Spleen (tissue), 7 donors: ENCODE results near the gene BRF1.

Source experiments
- CTCF ChIP-seq, 11 experiments: fragments of 200-600 bp in 7 of 11; fragments of 450-650 bp in 4 of 11; sonication (generic) in 4 of 11; IDR thresholded peaks in 8 of 11; conservative IDR thresholded peaks in 3 of 11; 1 replicate in 7 of 11; 2 replicates in 4 of 11; pipeline versions ENCODE4 v1.4.0 to v1.8.0; 2016 to 2021; ENCODE audit warnings: antibody characterized with exemption in 11 of 11, inconsistent platforms in 4 of 11, mild to moderate bottlenecking in 1 of 11
- POLR2A ChIP-seq, 3 donors: fragments of 450-650 bp; IDR thresholded peaks; one replicate each; pipeline ENCODE4 v1.5.1; 2017; ENCODE audit warnings: antibody characterized with exemption in 3 of 3, mild to moderate bottlenecking in 1 of 3
- donor health status: DM: no; HTN: no; CAD: no; lungs with moderate emphysema.
- donor health status: DM: no; HTN: no; CAD: no.
- donor health status: DM: no; HTN: no; CAD: no.

DNA sequence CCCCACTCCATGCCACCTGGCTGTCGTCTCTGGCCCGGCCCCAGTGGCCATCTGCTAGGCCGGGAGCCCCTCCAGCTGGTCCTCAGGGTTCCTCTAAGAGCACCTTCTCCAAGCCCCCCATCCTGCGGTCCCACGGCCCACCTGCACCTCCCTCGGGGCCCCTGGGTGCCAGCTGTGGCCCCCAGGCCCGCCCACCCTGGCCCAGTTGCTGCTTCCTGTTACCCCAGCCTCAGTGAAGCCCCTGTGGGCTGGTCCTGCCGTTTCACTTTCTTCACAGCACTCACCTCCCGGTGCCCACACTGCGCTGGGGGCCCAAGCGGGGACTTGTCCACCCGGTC is 92.1 kb downstream of the BRF1 start:
- no peak for TF ChIP-seq CTCF (IDR thresholded peaks at IDR 0.05 in 8 of 11, conservative IDR thresholded peaks at IDR 0.05 in 3 of 11)
- no peak for TF ChIP-seq POLR2A (IDR thresholded peaks at IDR 0.05)
